ENCODE data around the gene HGFAC. TPM values are rescaled to one million over a fixed set of nuclear protein-coding genes. Genes with fewer than 3 reads are reported as not detected.

Gene HGFAC
- total and polyA plus RNA-seq, 2 of the 13 experiments (the other 11 are each of a cell fraction or from before 2014, with no cell fraction given), result 8.5 to 63.6 TPM

DNA sequence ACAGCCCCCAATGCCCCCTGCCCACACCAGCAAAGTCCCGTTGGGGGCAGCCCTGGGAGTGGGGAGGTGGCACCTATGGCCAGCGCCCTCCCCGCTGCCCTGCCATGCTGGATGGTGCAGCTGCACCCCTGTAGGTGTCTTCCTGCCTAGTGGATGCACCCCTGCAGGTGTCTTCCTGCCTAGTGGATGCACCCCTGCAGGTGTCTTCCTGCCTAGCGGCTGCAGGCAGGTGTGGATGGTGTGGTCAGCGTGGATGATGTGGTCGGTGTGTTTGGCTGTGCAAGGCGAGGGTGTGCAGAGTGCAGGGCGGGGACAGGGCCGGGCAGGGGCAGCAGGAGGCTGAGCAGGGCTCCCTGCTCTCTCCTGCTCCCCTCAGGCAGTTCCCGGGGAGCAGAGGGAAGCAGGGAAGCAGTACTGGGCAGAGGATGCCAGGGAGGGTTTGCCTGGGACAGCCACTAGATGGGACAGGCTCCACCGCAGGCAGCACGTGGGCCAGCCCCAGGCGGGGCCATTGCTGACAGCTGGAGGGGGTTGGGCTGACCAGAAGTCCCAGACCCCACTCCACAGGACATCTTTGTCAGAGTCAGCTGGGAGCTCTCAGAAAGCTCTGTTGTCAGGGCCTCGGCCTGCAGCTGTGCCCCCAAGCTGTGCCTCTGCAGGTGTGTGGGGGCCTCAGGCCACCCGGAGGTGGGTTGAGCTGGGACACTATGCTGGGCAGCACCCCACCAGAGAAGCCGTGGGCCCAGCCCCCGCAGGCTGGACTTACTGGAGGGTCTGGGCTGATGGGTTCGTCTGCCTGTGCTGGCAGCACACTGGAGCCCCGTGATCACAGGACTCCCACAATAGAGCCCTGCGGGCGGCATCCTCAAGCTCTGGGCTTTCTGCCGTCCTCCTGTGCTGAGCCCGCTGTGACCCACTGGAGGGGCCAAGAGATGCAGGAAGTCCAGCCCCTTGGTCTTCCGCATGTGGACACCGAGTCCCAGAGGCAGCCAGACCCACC is 45.1 kb downstream of the HGFAC start (continued):
- no peak for TF ChIP-seq REST (IDR thresholded peaks at IDR 0.05; ENCODE audit: borderline replicate concordance in 1 of 2, low read depth in 1 of 2, low read length in 2 of 2)
- TF ChIP-seq, protein P1, sequence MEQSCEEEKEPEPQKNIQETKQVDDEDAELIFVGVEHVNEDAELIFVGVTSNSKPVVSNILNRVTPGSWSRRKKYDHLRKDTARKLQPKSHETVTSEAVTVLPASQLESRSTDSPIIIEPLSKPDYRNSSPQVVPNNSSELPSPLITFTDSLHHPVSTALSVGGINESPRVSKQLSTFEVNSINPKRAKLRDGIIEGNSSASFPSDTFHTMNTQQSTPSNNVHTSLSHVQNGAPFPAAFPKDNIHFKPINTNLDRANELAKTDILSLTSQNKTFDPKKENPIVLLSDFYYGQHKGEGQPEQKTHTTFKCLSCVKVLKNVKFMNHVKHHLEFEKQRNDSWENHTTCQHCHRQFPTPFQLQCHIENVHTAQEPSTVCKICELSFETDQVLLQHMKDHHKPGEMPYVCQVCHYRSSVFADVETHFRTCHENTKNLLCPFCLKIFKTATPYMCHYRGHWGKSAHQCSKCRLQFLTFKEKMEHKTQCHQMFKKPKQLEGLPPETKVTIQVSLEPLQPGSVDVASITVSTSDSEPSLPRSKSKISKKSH (CRISPR knock-in tag; IDR thresholded peaks at IDR 0.05; ENCODE audit: borderline replicate concordance), result no peak
- TF ChIP-seq, protein P2, sequence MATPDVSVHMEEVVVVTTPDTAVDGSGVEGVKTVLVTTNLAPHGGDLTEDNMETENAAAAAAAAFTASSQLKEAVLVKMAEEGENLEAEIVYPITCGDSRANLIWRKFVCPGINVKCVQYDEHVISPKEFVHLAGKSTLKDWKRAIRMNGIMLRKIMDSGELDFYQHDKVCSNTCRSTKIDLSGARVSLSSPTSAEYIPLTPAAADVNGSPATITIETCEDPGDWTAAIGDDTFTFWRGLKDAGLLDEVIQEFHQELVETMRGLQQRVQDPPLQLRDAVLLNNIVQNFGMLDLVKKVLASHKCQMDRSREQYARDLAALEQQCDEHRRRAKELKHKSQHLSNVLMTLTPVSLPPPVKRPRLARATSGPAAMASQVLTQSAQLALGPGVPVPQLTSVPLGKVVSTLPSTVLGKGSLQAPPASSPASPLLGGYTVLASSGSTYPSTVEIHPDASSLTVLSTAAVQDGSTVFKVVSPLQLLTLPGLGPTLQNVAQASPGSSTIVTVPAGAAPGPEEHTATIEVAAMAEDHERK (CRISPR knock-in tag; IDR thresholded peaks at IDR 0.05; ENCODE audit: low read depth), result no peak
- TF ChIP-seq NCOA1 (CRISPR knock-in tag; IDR thresholded peaks at IDR 0.05), result no peak

Measured in HepG2 (cell line).